SK-N-SH treated with all-trans-retinoic acid at 6 μM for 48 hours (cell line): ENCODE results near the gene PIGC.

Source experiments
- ATAC-seq: fragments of 200-7000 bp; cut with Tn5 transposase; 3 replicates; pipeline ENCODE4 v1.9.1; 2020; ENCODE audit warnings: mild to moderate bottlenecking, moderate library complexity
- BACH2 ChIP-seq: fragments of 250-450 bp; sonication (Bioruptor Pico); IDR thresholded peaks from 2 replicates; pipeline ENCODE4 v1.9.0; 2021; ENCODE audit warnings: mild to moderate bottlenecking, borderline replicate concordance
- CREB5 ChIP-seq: fragments of 250-450 bp; sonication (Bioruptor Pico); IDR thresholded peaks from 2 replicates; pipeline ENCODE4 v1.5.1; 2020; ENCODE audit warnings: low read depth, mild to moderate bottlenecking, moderate library complexity
- CSDC2 ChIP-seq: fragments of 250-450 bp; sonication (Bioruptor Pico); IDR thresholded peaks from 2 replicates; pipeline ENCODE4 v1.5.0; 2020; ENCODE audit warnings: mild to moderate bottlenecking, moderate library complexity
- ESRRG ChIP-seq: fragments of 250-450 bp; sonication (Bioruptor Pico); IDR thresholded peaks from 2 replicates; pipeline ENCODE4 v1.6.1; 2021; ENCODE audit warnings: mild to moderate bottlenecking
- ISL1 ChIP-seq: fragments of 250-450 bp; sonication (Bioruptor Pico); IDR thresholded peaks from 2 replicates; pipeline ENCODE4 v2.1.2; 2022; ENCODE audit warnings: mild to moderate bottlenecking, moderate library complexity
- OSR1 ChIP-seq: fragments of 250-450 bp; sonication (Bioruptor Pico); IDR thresholded peaks from 2 replicates; pipeline ENCODE4 v1.8.0; 2022; ENCODE audit warnings: moderate library complexity, mild to moderate bottlenecking, inconsistent platforms
- PATZ1 ChIP-seq: fragments of 250-450 bp; sonication (Bioruptor Pico); IDR thresholded peaks from 2 replicates; pipeline ENCODE4 v1.8.0; 2020; ENCODE audit warnings: mild to moderate bottlenecking, moderate library complexity, borderline replicate concordance
- POU6F1 ChIP-seq: fragments of 250-450 bp; sonication (Bioruptor Pico); IDR thresholded peaks from 2 replicates; pipeline ENCODE4 v1.8.0; 2021; ENCODE audit warnings: low read depth, mild to moderate bottlenecking, moderate library complexity, borderline replicate concordance
- PPARA ChIP-seq: fragments of 250-450 bp; sonication (Bioruptor Pico); IDR thresholded peaks from 2 replicates; pipeline ENCODE4 v1.5.0; 2020; ENCODE audit warnings: mild to moderate bottlenecking, borderline replicate concordance
- RARB ChIP-seq: fragments of 250-450 bp; sonication (Bioruptor Pico); IDR thresholded peaks from 2 replicates; pipeline ENCODE4 v1.8.0; 2021; ENCODE audit warnings: mild to moderate bottlenecking, moderate library complexity
- SNAI2 ChIP-seq: fragments of 250-450 bp; sonication (Bioruptor Pico); IDR thresholded peaks from 2 replicates; pipeline ENCODE4 v1.5.0; 2020; ENCODE audit warnings: mild to moderate bottlenecking, moderate library complexity
- TOX ChIP-seq: fragments of 250-450 bp; sonication (Bioruptor Pico); IDR thresholded peaks from 2 replicates; pipeline ENCODE4 v1.8.0; 2021; ENCODE audit warnings: mild to moderate bottlenecking, moderate library complexity, borderline replicate concordance
- TSHZ2 ChIP-seq: fragments of 250-450 bp; sonication (Bioruptor Pico); IDR thresholded peaks from 2 replicates; pipeline ENCODE4 v1.5.0; 2020; ENCODE audit warnings: mild to moderate bottlenecking, moderate library complexity
- ZC3H10 ChIP-seq: fragments of 250-450 bp; sonication (Bioruptor Pico); IDR thresholded peaks from 2 replicates; pipeline ENCODE4 v1.5.1; 2021; ENCODE audit warnings: mild to moderate bottlenecking, moderate library complexity
- ZFP3 ChIP-seq: fragments of 250-450 bp; sonication (Bioruptor Pico); IDR thresholded peaks from 2 replicates; pipeline ENCODE4 v1.5.0; 2020; ENCODE audit warnings: mild to moderate bottlenecking, moderate library complexity
- ZFP30 ChIP-seq: fragments of 450-650 bp; formaldehyde crosslinking; IDR thresholded peaks from 2 replicates; pipeline ENCODE4 v1.5.0; 2022; ENCODE audit warnings: mild to moderate bottlenecking, moderate library complexity
- ZNF565 ChIP-seq: fragments of 450-650 bp; formaldehyde crosslinking; conservative IDR thresholded peaks from 2 replicates; pipeline ENCODE4 v1.5.0; 2020; ENCODE audit warnings: low read depth, mild to moderate bottlenecking, moderate library complexity
- ZNF70 ChIP-seq: fragments of 450-650 bp; formaldehyde crosslinking; IDR thresholded peaks from 2 replicates; pipeline ENCODE4 v1.5.0; 2020; ENCODE audit warnings: mild to moderate bottlenecking, moderate library complexity
- TF ChIP-seq, protein P1 (sequence below): fragments of 250-450 bp; sonication (Bioruptor Pico); IDR thresholded peaks from 2 replicates; pipeline ENCODE4 v1.5.1; 2021; ENCODE audit warnings: mild to moderate bottlenecking, moderate library complexity

Gene PIGC

GRCh38 chr1:172489847-172490246 lies 46.0 kb upstream of the PIGC start:
- TF ChIP-seq ESRRG (CRISPR knock-in tag): no peak
- TF ChIP-seq ZNF565: no peak
- TF ChIP-seq CSDC2 (CRISPR knock-in tag): no peak
- no peak for TF ChIP-seq ZFP3
- TF ChIP-seq POU6F1 (CRISPR knock-in tag): no peak
- ATAC-seq: no peak

GRCh38 chr1:172488393-172488792 lies 44.5 kb upstream of the PIGC start:
- TF ChIP-seq CREB5: no peak
- no peak for TF ChIP-seq ESRRG (CRISPR knock-in tag)
- TF ChIP-seq ZNF70 (CRISPR knock-in tag): no peak
- TF ChIP-seq, all 23 proteins: peak for 0
- no peak for ATAC-seq

DNA sequence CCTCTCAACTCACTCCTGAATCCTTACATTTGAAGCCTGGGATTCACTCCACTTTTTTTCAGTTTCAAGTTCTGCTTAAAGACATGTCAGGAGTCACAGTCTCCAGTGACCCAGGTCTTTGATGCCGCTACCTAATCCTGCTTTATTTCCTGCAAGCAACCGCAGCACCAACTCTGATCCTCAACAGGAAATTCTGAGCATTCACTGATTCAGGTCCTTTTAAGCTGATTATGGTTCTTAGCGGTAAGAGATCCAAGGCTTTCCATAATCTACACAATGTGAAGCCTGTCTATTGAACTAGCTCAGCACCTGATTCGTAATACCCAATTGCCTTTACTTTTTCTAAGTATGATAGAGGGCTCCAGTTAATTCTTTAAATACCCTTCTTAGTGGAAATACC lies 43.7 kb upstream of the PIGC start:
- no peak; the same call in 2 of the 3 replicates for ATAC-seq

DNA sequence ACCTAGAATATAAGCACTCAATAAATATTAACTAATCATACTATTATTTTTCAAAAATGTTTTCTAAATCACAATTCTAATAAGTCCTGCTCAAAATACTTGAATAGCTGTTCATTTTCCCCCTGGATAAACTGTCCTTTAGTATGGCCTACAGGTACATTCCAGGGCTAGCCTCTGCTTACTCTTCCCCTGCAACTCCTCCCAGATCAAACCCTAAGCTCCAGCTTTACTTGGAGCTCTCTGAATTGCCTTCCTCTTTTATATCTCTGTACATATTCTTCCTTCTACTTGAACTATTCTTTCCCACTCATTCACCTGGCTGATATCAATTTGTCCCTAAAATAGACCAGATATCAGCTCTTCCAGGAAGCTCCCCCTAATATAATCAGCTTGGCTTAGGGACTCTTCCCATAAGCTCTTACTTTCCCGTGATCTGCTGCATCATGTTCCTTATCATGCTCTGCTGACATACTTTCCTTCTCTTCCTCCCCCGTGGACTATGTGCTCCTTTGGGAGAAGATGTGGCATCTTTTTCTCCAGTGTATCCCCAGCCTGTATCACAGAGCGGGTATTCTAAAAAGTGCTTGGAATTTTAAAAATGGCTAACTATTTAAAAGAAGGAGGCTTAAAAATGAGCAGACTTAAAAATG lies 43.1 kb upstream of the PIGC start:
- TF ChIP-seq OSR1 (CRISPR knock-in tag) (no peak), ESRRG (CRISPR knock-in tag) (no peak), ZFP3 (no peak)
- no peak for ATAC-seq

More for the DNA sequence above, 43.7 kb upstream of the PIGC start:
- TF ChIP-seq ZC3H10 (no peak), TOX (CRISPR knock-in tag) (no peak)

DNA sequence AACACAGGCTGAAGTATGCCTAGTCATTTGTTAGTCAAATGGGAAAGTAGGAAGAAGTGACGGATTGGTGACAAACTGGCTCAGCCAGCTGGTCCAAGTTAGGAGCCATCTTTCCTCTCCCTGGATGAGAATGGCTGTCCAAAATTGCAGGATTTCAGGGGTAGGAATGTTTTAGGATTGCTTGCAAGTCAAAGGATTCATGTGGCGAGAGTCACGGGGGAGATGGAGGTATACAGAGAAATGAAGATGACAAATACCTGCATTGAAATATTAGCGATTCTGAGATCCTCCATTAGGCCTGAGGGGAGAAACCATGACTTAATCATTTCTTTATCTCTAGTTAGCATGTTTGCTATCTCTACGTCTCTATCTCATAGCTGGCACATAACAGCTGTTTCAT lies 41.8 kb upstream of the PIGC start:
- TF ChIP-seq TOX (CRISPR knock-in tag) (no peak), ZFP3 (no peak), ZNF70 (CRISPR knock-in tag) (no peak), SNAI2 (CRISPR knock-in tag) (no peak), TSHZ2 (no peak), OSR1 (CRISPR knock-in tag) (no peak), BACH2 (CRISPR knock-in tag) (no peak), RARB (CRISPR knock-in tag) (no peak), CSDC2 (CRISPR knock-in tag) (no peak), ISL1 (CRISPR knock-in tag) (no peak), CREB5 (no peak), ZFP30 (CRISPR knock-in tag) (no peak), ESRRG (CRISPR knock-in tag) (no peak), PATZ1 (no peak), PPARA (CRISPR knock-in tag) (no peak)
- TF ChIP-seq, protein P1, sequence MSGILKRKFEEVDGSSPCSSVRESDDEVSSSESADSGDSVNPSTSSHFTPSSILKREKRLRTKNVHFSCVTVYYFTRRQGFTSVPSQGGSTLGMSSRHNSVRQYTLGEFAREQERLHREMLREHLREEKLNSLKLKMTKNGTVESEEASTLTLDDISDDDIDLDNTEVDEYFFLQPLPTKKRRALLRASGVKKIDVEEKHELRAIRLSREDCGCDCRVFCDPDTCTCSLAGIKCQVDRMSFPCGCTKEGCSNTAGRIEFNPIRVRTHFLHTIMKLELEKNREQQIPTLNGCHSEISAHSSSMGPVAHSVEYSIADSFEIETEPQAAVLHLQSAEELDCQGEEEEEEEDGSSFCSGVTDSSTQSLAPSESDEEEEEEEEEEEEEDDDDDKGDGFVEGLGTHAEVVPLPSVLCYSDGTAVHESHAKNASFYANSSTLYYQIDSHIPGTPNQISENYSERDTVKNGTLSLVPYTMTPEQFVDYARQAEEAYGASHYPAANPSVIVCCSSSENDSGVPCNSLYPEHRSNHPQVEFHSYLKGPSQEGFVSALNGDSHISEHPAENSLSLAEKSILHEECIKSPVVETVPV: no peak
- TF ChIP-seq, all 23 proteins: peak for 0
- no peak for ATAC-seq
